HG03439 (cell line): Measurements from ENCODE around the gene GOLGA2.

Experiments used
- ATAC-seq: cut with Tn5 transposase; IDR thresholded peaks from one replicate; pipeline ENCODE4 v1.9.1; 2021; ENCODE audit warnings: mild to moderate bottlenecking, moderate library complexity; ENCODE audit not compliant: unreplicated experiment

Gene GOLGA2

GRCh38 chr9:128216781-128217553 is 58.8 kb downstream of the GOLGA2 start:
- ATAC-seq: no peak

GRCh38 chr9:128215491-128216409 is 60.1 kb downstream of the GOLGA2 start:
- no peak for ATAC-seq

GRCh38 chr9:128214571-128215490 is 61.0 kb downstream of the GOLGA2 start:
- ATAC-seq: no peak

GRCh38 chr9:128213746-128214497 is 61.9 kb downstream of the GOLGA2 start:
- ATAC-seq: no peak

- no peak for ATAC-seq
Observed at GRCh38 chr9:128211981-128212281, 63.9 kb downstream of the GOLGA2 start.

GRCh38 chr9:128211186-128211980 is 64.4 kb downstream of the GOLGA2 start:
- ATAC-seq: no peak

GRCh38 chr9:128208946-128209669 is 66.7 kb downstream of the GOLGA2 start:
- no peak for ATAC-seq

- ATAC-seq: no peak
Observed at GRCh38 chr9:128208386-128208785, 67.4 kb downstream of the GOLGA2 start.

- no peak for ATAC-seq
Observed at GRCh38 chr9:128206916-128207910, 68.6 kb downstream of the GOLGA2 start.

- ATAC-seq: no peak
Observed at GRCh38 chr9:128206484-128206883, 69.3 kb downstream of the GOLGA2 start.
